Astrocyte (in vitro differentiated cells and primary cell): Measurements from ENCODE around the gene DKKL1. TPM values are rescaled to one million over a fixed set of nuclear protein-coding genes. Genes with fewer than 3 reads are reported as not detected.

Experiments
- DNase-seq: peaks from one replicate; pipeline ENCODE4 v3.0.0-alpha.2; 2010; ENCODE audit warnings: low read depth
- FAIRE-seq: peaks from 2 replicates; lab custom pipeline; 2011; peaks lifted over from hg19 to GRCh38; lab: Jason Lieb, UNC
- H2AFZ ChIP-seq: 2 replicates; pipeline ENCODE4 v1.6.0; 2012; ENCODE audit warnings: low read depth, low read length, inconsistent platforms
- H3K27ac ChIP-seq: 2 replicates; pipeline ENCODE4 v1.5.1; 2011; ENCODE audit warnings: low read depth, low read length, inconsistent platforms
- H3K27me3 ChIP-seq: 2 replicates; pipeline ENCODE4 v1.6.0; 2011; ENCODE audit warnings: low read length, inconsistent platforms; ENCODE audit not compliant: insufficient read depth
- H3K36me3 ChIP-seq: 2 replicates; pipeline ENCODE4 v1.5.1; 2011; ENCODE audit warnings: low read length, inconsistent platforms; ENCODE audit not compliant: insufficient read depth
- H3K4me1 ChIP-seq: 2 replicates; pipeline ENCODE4 v1.5.1; 2011; ENCODE audit warnings: low read length, inconsistent platforms; ENCODE audit not compliant: insufficient read depth
- H3K4me2 ChIP-seq: 2 replicates; pipeline ENCODE4 v1.6.0; 2012; ENCODE audit warnings: low read length, inconsistent platforms
- H3K4me3 ChIP-seq: 2 replicates; pipeline ENCODE4 v1.5.1; 2011; ENCODE audit warnings: low read depth, mild to moderate bottlenecking, low read length, inconsistent platforms; ENCODE audit not compliant: insufficient read depth
- H3K79me2 ChIP-seq: 2 replicates; pipeline ENCODE4 v1.6.0; 2012; ENCODE audit warnings: mild to moderate bottlenecking, low read length, inconsistent platforms; ENCODE audit not compliant: insufficient read depth
- H3K9ac ChIP-seq: 2 replicates; pipeline ENCODE4 v1.6.0; 2012; ENCODE audit warnings: mild to moderate bottlenecking, low read length, inconsistent platforms
- H3K9me3 ChIP-seq: 2 replicates; pipeline ENCODE4 v1.5.1; 2012; ENCODE audit warnings: low read depth, mild to moderate bottlenecking, low read length, inconsistent platforms; ENCODE audit not compliant: insufficient read depth
- H4K20me1 ChIP-seq: 2 replicates; pipeline ENCODE4 v1.6.0; 2012; ENCODE audit warnings: low read length, inconsistent platforms; ENCODE audit not compliant: insufficient read depth
- H3K27ac Mint-ChIP-seq: one replicate; pipeline ENCODE4 v1.8.0; 2021; ENCODE audit warnings: mild to moderate bottlenecking, mixed read lengths; ENCODE audit not compliant: unreplicated experiment
- H3K27me3 Mint-ChIP-seq: one replicate; pipeline ENCODE4 v1.8.0; 2021; ENCODE audit warnings: low read depth, mixed read lengths; ENCODE audit not compliant: unreplicated experiment
- H3K36me3 Mint-ChIP-seq: one replicate; pipeline ENCODE4 v1.8.0; 2021; ENCODE audit warnings: low read depth, mixed read lengths; ENCODE audit not compliant: unreplicated experiment
- H3K4me1 Mint-ChIP-seq: one replicate; pipeline ENCODE4 v1.8.0; 2021; ENCODE audit warnings: low read depth, mixed read lengths; ENCODE audit not compliant: unreplicated experiment
- H3K4me3 Mint-ChIP-seq: one replicate; pipeline ENCODE4 v1.8.0; 2021; ENCODE audit warnings: mild to moderate bottlenecking, moderate library complexity, mixed read lengths; ENCODE audit not compliant: unreplicated experiment
- H3K9me3 Mint-ChIP-seq: one replicate; pipeline ENCODE4 v1.8.0; 2021; ENCODE audit warnings: mild to moderate bottlenecking, mixed read lengths; ENCODE audit not compliant: unreplicated experiment
- EZH2 ChIP-seq: IDR thresholded peaks from 2 replicates; pipeline ENCODE4 v1.6.1; 2012; ENCODE audit warnings: mild to moderate bottlenecking, low read length, inconsistent platforms; ENCODE audit not compliant: insufficient read depth
- total RNA-seq: library from RNA; stranded (reverse); gene quantifications from 2 replicates; pipeline ENCODE4 v1.2.1, GENCODE V29; 2021
- TF ChIP-seq, protein P1 (sequence below): IDR thresholded peaks from 2 replicates; pipeline ENCODE4 v1.5.1; 2011; ENCODE audit warnings: low read depth, mild to moderate bottlenecking, inconsistent platforms, low read length, moderate library complexity; ENCODE audit not compliant: insufficient read depth

DKKL1 gene
- total RNA-seq, 1 donor from 2014 or later, result 1.1 TPM

DNA sequence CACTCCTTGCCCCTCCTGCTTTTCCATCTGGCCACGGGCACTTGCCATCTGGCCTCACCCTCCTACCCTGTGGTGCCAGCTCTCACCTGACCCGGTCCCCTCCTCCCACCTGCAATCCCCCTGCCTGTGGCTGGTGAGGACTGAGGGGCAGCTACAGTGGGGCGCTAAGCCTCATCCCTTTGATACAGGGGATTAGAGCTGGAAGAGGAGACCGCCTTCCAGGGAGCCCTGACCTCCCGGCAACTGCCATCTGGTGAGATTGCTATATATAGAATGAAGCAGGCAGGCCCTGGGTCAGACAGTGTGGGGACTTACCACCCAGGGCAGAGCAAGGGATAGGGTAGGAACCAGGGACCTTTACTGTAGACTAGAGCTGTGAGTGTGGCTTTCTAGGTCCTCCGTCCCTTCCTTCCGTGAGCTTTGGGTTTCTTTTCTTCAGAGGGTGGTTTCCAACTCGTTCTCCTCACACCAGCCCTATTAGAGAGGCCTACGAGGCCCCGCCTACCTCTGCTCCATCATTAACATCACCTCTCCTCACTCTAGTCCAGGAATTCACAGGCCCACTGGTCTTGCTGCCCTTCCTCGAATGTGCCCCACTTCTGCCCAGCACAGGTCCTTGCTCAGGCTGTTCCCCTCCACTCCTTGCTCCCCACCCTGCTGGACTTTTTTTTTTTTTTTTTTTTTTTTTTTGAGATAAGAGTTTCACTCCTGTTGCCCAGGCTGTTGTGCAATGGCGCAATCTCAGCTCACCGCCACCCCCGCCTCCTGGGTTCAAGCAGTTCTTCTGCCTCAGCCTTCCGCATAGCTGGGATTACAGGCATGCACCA is 32.1 kb downstream of the DKKL1 start:
- H3K36me3 ChIP-seq, result no peaks in the 10 kb centered on the region
- H4K20me1 ChIP-seq, result no peaks in the 10 kb centered on the region
- H3K4me2 ChIP-seq, result no peak overlapping the region
- Mint-ChIP-seq H3K36me3 (no peaks in the 10 kb centered on the region), H3K4me3 (no peak overlapping the region), H3K27ac (no peak overlapping the region), H3K27me3 (peaks cover 50% of the 10 kb centered on the region), H3K9me3 (no peaks in the 10 kb centered on the region), H3K4me1 (no peaks in the 10 kb centered on the region)
- no peak overlapping the region for H3K4me3 ChIP-seq
- no peak overlapping the region for H2AFZ ChIP-seq
- H3K27me3 ChIP-seq, result peaks cover 2% of the 10 kb centered on the region
- FAIRE-seq, result no peak
- H3K4me1 ChIP-seq, result no peaks in the 10 kb centered on the region
- no peak overlapping the region for H3K27ac ChIP-seq
- no peak for TF ChIP-seq EZH2
- TF ChIP-seq, protein P1, sequence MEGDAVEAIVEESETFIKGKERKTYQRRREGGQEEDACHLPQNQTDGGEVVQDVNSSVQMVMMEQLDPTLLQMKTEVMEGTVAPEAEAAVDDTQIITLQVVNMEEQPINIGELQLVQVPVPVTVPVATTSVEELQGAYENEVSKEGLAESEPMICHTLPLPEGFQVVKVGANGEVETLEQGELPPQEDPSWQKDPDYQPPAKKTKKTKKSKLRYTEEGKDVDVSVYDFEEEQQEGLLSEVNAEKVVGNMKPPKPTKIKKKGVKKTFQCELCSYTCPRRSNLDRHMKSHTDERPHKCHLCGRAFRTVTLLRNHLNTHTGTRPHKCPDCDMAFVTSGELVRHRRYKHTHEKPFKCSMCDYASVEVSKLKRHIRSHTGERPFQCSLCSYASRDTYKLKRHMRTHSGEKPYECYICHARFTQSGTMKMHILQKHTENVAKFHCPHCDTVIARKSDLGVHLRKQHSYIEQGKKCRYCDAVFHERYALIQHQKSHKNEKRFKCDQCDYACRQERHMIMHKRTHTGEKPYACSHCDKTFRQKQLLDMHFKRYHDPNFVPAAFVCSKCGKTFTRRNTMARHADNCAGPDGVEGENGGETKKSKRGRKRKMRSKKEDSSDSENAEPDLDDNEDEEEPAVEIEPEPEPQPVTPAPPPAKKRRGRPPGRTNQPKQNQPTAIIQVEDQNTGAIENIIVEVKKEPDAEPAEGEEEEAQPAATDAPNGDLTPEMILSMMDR, result no peak
- DNase-seq, result no peak
- H3K79me2 ChIP-seq, result no peaks in the 10 kb centered on the region
- no peak overlapping the region for H3K9ac ChIP-seq
- no peaks in the 10 kb centered on the region for H3K9me3 ChIP-seq

DNA sequence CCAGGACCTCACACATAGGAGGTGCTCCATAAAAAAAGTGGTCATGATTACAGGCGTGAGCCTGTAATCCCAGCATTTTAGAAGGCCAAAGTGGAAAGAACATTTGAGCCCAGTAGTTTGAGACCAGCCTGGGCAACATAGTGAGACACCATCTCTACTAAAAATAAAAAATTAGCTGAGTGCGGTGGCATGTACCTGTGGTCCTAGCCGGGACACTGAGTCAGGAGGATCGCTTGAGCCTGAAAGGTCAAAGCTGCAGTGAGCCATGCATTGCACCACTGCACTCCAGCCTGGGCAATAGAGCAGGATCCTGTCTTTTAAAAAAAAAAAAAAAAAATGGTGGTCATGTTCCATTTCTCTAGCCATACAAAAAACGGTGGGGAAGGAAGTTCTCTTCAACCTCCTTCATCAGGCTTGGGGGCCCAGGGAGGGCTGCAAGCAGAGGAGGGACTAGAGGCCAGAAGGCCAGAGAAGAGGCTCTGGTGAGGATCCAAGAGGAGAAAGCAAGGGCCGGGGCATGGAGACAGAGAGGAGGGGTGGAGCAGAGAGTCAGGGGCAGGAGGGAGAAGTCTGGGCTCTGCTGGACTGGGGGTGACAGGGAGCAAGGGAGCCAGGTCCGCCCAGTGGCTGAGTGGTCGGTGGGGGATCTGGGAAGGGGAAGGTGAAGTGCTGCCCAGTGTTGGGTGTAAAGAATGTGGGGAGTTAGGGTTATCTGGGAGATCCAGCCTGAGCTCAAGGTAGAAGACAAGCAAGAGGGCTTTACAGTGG is 33.2 kb downstream of the DKKL1 start:
- Histone ChIP-seq H3K79me2 (no peaks in the 10 kb centered on the region), H3K9me3 (no peaks in the 10 kb centered on the region), H3K27me3 (peaks cover 2% of the 10 kb centered on the region), H3K9ac (no peak overlapping the region), H3K4me3 (no peak overlapping the region), H4K20me1 (no peaks in the 10 kb centered on the region), H3K4me2 (no peak overlapping the region), H3K27ac (no peak overlapping the region), H3K4me1 (no peaks in the 10 kb centered on the region), H2AFZ (no peak overlapping the region), H3K36me3 (no peaks in the 10 kb centered on the region)
- peaks cover 49% of the 10 kb centered on the region for H3K27me3 Mint-ChIP-seq
- no peak overlapping the region for H3K27ac Mint-ChIP-seq
- H3K4me1 Mint-ChIP-seq, result no peaks in the 10 kb centered on the region
- H3K36me3 Mint-ChIP-seq, result no peaks in the 10 kb centered on the region
- H3K4me3 Mint-ChIP-seq, result no peak overlapping the region
- FAIRE-seq, result no peak
- TF ChIP-seq, protein P1, result no peak
- no peak for TF ChIP-seq EZH2
- no peak for DNase-seq
- H3K9me3 Mint-ChIP-seq, result no peaks in the 10 kb centered on the region
